Endothelial cell of umbilical vein (primary cell): Measurements from ENCODE around the gene TP53TG5. TPM values are rescaled to one million over a fixed set of nuclear protein-coding genes. Genes with fewer than 3 reads are reported as not detected.

Experiments used
- BruUV-seq: library from RNA; stranded (reverse); fragments of 400-500 nt; replicated peaks from 2 replicates; lab custom pipeline; 2021; lab: Mats Ljungman, UMichigan
- CTCF ChIA-PET: fragments of 300-600, 350-600 bp; sonication (Branson Sonifier 250); formaldehyde crosslinking; loops from one replicate; lab custom pipeline; 2021; ENCODE audit warnings: antibody characterized with exemption, inconsistent platforms; lab: Charles Lee
- POLR2A ChIA-PET: fragments of 300-600, 350-600 bp; sonication (Branson Sonifier 250); formaldehyde crosslinking; loops from one replicate; lab custom pipeline; 2021; ENCODE audit warnings: antibody characterized with exemption, inconsistent platforms; lab: Charles Lee
- DNase-seq: peaks from one replicate; pipeline ENCODE4 v3.0.0-alpha.2; 2011; ENCODE audit warnings: low read depth, low spot score
- FAIRE-seq: peaks from 2 replicates; lab custom pipeline; 2011; peaks lifted over from hg19 to GRCh38; lab: Jason Lieb, UNC
- H2AFZ ChIP-seq: 2 replicates; pipeline ENCODE4 v1.6.0; 2012; ENCODE audit warnings: low read depth, low read length, control low read depth, inconsistent platforms
- H3K27ac ChIP-seq: 2 replicates; pipeline ENCODE4 v1.5.1; 2011; ENCODE audit warnings: low read depth, mild to moderate bottlenecking, control low read depth, low read length, moderate library complexity; ENCODE audit not compliant: insufficient read depth
- H3K27me3 ChIP-seq, 2 experiments: 2 replicates each; pipeline versions ENCODE4 v1.6.0 to v1.6.1; 2011; ENCODE audit warnings: low read length in 2 of 2, mixed read lengths in 1 of 2; ENCODE audit not compliant: control insufficient read depth in 2 of 2, insufficient read depth in 2 of 2
- H3K36me3 ChIP-seq, 2 experiments: 2 replicates in 1 of 2; 3 replicates in 1 of 2; pipeline ENCODE4 v1.5.1; 2011; ENCODE audit warnings: low read length in 2 of 2, mild to moderate bottlenecking in 1 of 2, moderate library complexity in 1 of 2; ENCODE audit not compliant: control insufficient read depth in 2 of 2, insufficient read depth in 2 of 2; ENCODE audit errors: extremely low read depth in 1 of 2
- H3K4me1 ChIP-seq: 3 replicates; pipeline ENCODE4 v1.5.1; 2011; ENCODE audit warnings: mild to moderate bottlenecking, low read length; ENCODE audit not compliant: control insufficient read depth, insufficient read depth; ENCODE audit errors: extremely low read depth
- H3K4me2 ChIP-seq: 2 replicates; pipeline ENCODE4 v1.6.1; 2011; ENCODE audit warnings: low read length, control low read depth, mixed read lengths; ENCODE audit not compliant: insufficient read depth
- H3K4me3 ChIP-seq, 3 experiments: fragments of 200-600 bp in 1 of 3; sonication (generic), shearing (Covaris generic) in 1 of 3; replicated peaks in 1 of 3; 2 replicates each; pipeline ENCODE4 v1.5.1; 2011 to 2016; ENCODE audit warnings: control low read depth in 3 of 3, low read length in 3 of 3, mild to moderate bottlenecking in 2 of 3, inconsistent platforms in 1 of 3, low read depth in 1 of 3, moderate library complexity in 1 of 3; ENCODE audit not compliant: insufficient read depth in 1 of 3
- H3K79me2 ChIP-seq: 2 replicates; pipeline ENCODE4 v1.6.0; 2012; ENCODE audit warnings: low read length, inconsistent platforms; ENCODE audit not compliant: control insufficient read depth, insufficient read depth
- H3K9ac ChIP-seq: replicated peaks from 2 replicates; pipeline ENCODE3; 2011; ENCODE audit warnings: low read length, control low read depth; ENCODE audit not compliant: insufficient read depth; ENCODE audit errors: extremely low read depth
- H3K9me1 ChIP-seq: replicated peaks from 3 replicates; pipeline ENCODE4 v1.6.0; 2011; ENCODE audit warnings: mild to moderate bottlenecking, low read length; ENCODE audit not compliant: control insufficient read depth, insufficient read depth; ENCODE audit errors: extremely low read depth
- H3K9me3 ChIP-seq: replicated peaks from 2 replicates; pipeline ENCODE4 v1.5.1; 2012; ENCODE audit warnings: low read length, inconsistent platforms; ENCODE audit not compliant: control insufficient read depth, insufficient read depth
- H4K20me1 ChIP-seq: replicated peaks from 2 replicates; pipeline ENCODE3; 2011; ENCODE audit warnings: mild to moderate bottlenecking, low read length; ENCODE audit not compliant: control insufficient read depth, insufficient read depth; ENCODE audit errors: extremely low read depth
- CTCF ChIP-seq, 2 donors: IDR thresholded peaks; 1 replicate in 1 of 2; 2 replicates in 1 of 2; pipeline ENCODE4 v1.5.1; 2011; ENCODE audit warnings: low read length in 2 of 2, mild to moderate bottlenecking in 2 of 2, moderate library complexity in 2 of 2, control low read depth in 1 of 2, inconsistent platforms in 1 of 2, low read depth in 1 of 2; ENCODE audit not compliant: insufficient read depth in 1 of 2; ENCODE audit errors: extremely low read depth in 1 of 2
- EZH2 ChIP-seq: IDR thresholded peaks from 2 replicates; pipeline ENCODE4 v1.6.1; 2012; ENCODE audit warnings: borderline replicate concordance, low read depth, mild to moderate bottlenecking, moderate library complexity, low read length, inconsistent platforms; ENCODE audit not compliant: severe bottlenecking
- FOS ChIP-seq: IDR thresholded peaks from 2 replicates; pipeline ENCODE4 v1.6.1; 2011; ENCODE audit warnings: mild to moderate bottlenecking, low read length, moderate library complexity, borderline replicate concordance; ENCODE audit not compliant: insufficient read depth
- GATA2 ChIP-seq: IDR thresholded peaks from 2 replicates; pipeline ENCODE4 v1.7.0; 2011; ENCODE audit warnings: low read depth, mild to moderate bottlenecking, moderate library complexity, mixed read lengths, low read length; ENCODE audit not compliant: insufficient read length, insufficient read depth
- JUN ChIP-seq: IDR thresholded peaks from 2 replicates; pipeline ENCODE4 v1.6.1; 2011; ENCODE audit warnings: borderline replicate concordance, low read depth; ENCODE audit not compliant: insufficient read length, insufficient read depth
- MAX ChIP-seq: IDR thresholded peaks from 2 replicates; pipeline ENCODE4 v1.6.1; 2011; ENCODE audit not compliant: insufficient read depth, insufficient read length
- MYC ChIP-seq: IDR thresholded peaks from one replicate; pipeline ENCODE4 v1.6.1; 2011; ENCODE audit warnings: mild to moderate bottlenecking, low read depth, low read length
- POLR2A ChIP-seq: IDR thresholded peaks from 2 replicates; pipeline ENCODE4 v1.6.1; 2012; ENCODE audit warnings: low read depth, mild to moderate bottlenecking, control low read depth, low read length
- POLR2AphosphoS5 ChIP-seq: IDR thresholded peaks from 2 replicates; pipeline ENCODE4 v1.6.1; 2012; ENCODE audit warnings: low read depth, mild to moderate bottlenecking, control low read depth, low read length, moderate library complexity; ENCODE audit not compliant: insufficient read depth
- dilution Hi-C: fragments of 300-500 bp; cut with MboI; formaldehyde crosslinking; loops from one replicate; pipeline ENCODE4 v1.15.0; 2019; ENCODE audit warnings: low sequenced_read_pairs; ENCODE audit not compliant: extremely low pct_ligation_motif_present
- intact Hi-C: fragments of 100-400 bp; cut with micrococcal nuclease; formaldehyde crosslinking; loops from one replicate; pipeline ENCODE4 v1.10.0; 2022
- polyA plus RNA-seq, 4 experiments: library from polyadenylated mRNA; depleted of rRNA in 3 of 4; stranded (reverse) in 3 of 4; unstranded in 1 of 4; fragments of >200 nt; gene quantifications; 2 replicates each; pipeline versions ENCODE4 v1.2.1 to v1.2.3, GENCODE V29; 2011 to 2012; ENCODE audit warnings: missing spikeins in 1 of 4
- total RNA-seq: library from RNA; stranded (reverse); gene quantifications from 2 replicates; pipeline ENCODE4 v1.2.3, GENCODE V29; 2021

The TP53TG5 gene
- total and polyA plus RNA-seq, 2 donors (not counting 3 experiments of a cell fraction or from before 2014, with no cell fraction given): not detected

DNA sequence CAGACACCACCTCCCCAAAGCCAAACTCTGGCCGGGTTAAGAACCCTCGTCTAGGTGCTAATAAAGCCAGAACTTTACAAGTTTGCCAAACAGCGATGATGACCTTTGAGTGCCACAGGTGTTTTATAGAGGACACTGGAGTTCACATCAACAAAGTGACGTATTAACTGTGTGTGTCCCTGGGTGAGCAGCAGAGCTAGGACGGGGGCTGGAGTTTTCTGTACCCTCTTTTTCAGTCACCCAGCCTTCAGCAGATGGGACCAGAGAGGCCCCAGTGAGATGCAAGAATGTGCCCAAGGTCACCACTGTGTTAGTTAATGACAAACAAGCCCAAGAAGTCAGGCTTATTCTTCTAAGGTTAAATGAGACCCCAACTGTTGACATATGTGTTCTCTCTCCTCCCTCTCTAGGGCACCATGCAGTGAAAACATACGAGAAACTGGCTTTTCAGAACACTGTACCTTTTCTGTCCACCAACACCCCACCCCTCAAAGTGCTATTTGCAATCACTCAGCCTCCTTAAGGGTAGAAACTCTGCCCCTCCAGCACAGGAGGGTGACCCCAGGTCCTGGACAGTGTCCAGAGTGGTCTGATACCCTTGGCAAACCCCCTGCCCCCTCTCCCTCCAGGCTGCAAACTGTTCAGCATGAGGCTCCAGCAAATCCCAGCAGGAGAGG lies 35.1 kb downstream of the TP53TG5 start:
- no peak overlapping the region for H3K4me3 ChIP-seq
- no peaks in the 10 kb centered on the region for H3K9me1 ChIP-seq
- H3K4me2 ChIP-seq: no peak overlapping the region
- DNase-seq (no peak), FAIRE-seq (no peak)
- BruUV-seq: no TSS peak
- dilution Hi-C loops: no loop called here
- intact Hi-C loops: loop anchor here (10.0 kb wide), 1 partner anchor 572 kb away; the partner anchor contains the start of gene PLTP
- ChIA-PET CTCF (interaction anchor here (1.4 to 2.3 kb wide), 5 partner anchors 20 to 94 kb away, joined by 3 to 22 read pairs (median 9); partner anchors contain the start of gene SYS1), POLR2A (interaction anchor here (1.9 kb wide), 1 partner anchor 20 kb away, joined by 4 read pairs; the partner anchor contains the start of gene SYS1)
- H3K9ac ChIP-seq: no peak overlapping the region
- no peak for TF ChIP-seq GATA2
- TF ChIP-seq EZH2: no peak
- no peak for TF ChIP-seq MYC
- no peak for TF ChIP-seq POLR2A
- TF ChIP-seq CTCF (IDR thresholded peaks at IDR 0.05; ENCODE audit: extremely low read depth in 1 of 2, insufficient read depth in 1 of 2, low read depth in 1 of 2, low read length in 2 of 2): no peak
- no peak for TF ChIP-seq JUN
- TF ChIP-seq FOS: no peak
- TF ChIP-seq POLR2AphosphoS5: no peak
- no peak for TF ChIP-seq MAX
- peaks cover 0 to 3% of the 10 kb centered on the region in 2 experiments for H3K36me3 ChIP-seq
- H2AFZ ChIP-seq: no peak overlapping the region
- no peaks in the 10 kb centered on the region for H3K9me3 ChIP-seq
- H3K4me1 ChIP-seq: peaks cover 65% of the 10 kb centered on the region
- no peaks in the 10 kb centered on the region for H3K27me3 ChIP-seq
- H4K20me1 ChIP-seq: no peaks in the 10 kb centered on the region
- peaks cover 84% of the 10 kb centered on the region for H3K79me2 ChIP-seq
- H3K27ac ChIP-seq: peak overlapping the region; percentile 1
